ENCODE data around the gene HPSE2.

The HPSE2 gene

DNA sequence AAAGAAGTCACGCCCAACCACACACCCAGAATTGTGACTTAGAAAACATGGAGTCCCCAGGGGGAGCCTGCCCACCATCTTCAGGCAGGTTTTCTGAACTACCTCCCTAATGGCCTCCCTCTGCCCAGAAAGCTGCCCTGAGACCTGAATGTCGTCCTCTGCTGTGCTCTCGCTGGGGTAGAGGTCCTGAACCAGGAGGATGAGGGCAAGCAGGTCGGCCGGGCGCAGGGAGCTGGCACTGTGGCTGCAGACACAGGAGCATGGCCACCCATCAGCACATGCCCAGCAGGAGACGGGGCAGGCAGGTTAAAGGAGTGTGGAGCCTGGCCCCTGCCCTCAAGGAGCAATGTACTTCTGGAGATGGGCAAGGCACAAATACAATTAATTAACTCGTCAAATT lies 805.2 kb downstream of the HPSE2 start:
- DNase-seq (ENCODE audit: low read depth) = no peak

DNA sequence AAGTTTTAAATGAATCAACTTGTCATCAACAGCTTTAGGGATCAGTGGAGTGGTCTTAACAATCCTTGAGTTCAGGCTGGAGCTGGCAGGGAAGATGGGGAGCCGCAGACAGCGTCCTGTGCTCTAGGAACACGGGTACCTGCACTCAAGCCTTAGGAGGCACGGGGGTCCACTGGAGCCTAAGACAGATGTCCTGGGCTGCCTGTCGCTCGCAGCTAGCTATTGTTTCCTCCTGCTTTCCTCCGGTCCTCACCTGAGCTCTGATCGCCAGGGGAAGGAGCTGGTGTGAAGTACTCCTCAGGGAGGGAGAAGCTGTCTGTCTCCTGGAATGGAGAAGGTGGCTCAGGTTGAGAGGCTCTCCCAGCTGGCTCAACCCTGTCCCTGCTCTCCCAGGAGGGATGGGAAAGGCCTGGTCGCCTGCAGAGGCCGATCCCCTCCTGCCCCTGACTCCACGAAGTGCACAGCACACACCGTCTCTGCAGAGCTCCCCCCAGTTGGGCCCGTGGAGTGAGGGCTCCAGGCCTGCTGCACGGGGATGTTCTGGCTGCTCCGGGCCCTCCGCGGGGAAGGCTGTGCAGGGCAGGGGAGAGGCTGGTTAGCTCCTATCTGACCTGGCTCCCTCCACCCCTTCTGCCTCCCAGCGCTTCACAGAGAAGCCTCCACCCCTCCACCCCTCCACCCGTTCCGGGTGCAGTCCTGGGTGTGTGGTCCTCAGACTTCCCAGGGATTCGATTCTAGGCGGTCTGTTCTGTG lies 806.2 kb downstream of the HPSE2 start:
- DNase-seq (ENCODE audit: low read depth) = no peak

- no peak for DNase-seq (ENCODE audit: low read depth)
Observed at GRCh38 chr10:98427011-98427515, 808.6 kb downstream of the HPSE2 start.

DNA sequence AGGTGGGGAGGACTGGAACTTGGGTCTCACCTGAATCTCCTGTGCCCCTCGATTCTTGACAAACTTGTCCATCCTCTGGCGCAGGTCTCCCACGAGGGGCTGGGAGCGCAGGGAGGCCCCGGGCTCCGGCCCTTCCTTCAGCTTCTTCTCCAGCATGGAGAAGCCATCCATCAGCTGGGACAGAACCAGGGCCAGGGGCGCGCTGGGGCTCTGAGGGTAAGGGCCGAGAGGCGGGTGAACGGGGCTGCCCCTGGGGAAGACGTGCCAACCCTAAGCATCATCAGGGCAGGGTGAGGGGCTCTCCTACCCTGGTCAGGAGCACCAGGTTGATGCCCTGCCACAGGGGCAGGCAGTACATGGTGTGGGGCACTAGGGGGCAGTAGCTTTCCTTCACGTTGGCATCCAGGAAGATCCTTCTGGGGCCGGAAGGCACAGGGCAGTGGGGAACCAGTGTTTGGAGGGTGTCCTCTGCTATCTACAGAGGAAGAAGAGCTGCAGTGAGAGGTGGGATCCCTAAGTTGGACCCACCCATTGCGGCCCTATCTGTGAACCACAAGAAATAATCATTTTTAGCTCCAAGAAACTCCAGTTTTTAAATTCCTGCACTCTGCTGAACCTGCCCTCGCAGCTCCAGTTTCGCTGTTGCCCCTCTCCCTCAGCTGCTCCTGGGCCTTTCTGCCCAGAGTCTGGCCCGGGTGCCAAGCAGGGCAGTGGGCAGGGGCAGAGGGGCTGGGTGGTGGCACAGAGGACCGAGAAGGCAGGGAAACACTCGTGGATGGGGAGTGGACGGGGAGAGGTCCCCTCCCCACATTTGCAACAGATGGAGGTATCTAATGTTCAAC lies 809.9 kb downstream of the HPSE2 start:
- no peak for DNase-seq (ENCODE audit: low read depth)

- DNase-seq (ENCODE audit: low read depth) = no peak
Observed at GRCh38 chr10:98424295-98425254, 811.1 kb downstream of the HPSE2 start.

DNA sequence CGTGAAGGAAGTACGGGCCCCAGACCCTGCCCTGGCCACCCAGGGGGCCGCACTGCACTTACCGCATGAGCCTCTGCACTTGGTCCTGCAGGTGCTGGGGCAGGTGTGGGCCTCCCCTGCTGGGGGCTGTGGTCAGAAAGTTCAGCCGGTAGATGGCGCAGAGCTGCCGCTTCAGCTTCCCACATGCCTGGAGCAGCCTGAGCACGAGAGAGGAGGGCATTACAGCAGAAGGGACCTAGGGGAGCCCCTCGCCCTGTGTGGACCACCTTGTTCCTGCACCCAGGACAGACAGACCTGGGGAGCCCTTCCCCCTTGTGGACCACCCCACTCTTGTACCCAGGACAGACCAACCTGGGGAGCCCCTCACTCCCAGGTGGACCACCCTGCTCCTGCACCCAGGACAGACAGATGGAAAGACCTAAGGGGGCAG lies 811.9 kb downstream of the HPSE2 start:
- no peak for DNase-seq (ENCODE audit: low read depth)

DNA sequence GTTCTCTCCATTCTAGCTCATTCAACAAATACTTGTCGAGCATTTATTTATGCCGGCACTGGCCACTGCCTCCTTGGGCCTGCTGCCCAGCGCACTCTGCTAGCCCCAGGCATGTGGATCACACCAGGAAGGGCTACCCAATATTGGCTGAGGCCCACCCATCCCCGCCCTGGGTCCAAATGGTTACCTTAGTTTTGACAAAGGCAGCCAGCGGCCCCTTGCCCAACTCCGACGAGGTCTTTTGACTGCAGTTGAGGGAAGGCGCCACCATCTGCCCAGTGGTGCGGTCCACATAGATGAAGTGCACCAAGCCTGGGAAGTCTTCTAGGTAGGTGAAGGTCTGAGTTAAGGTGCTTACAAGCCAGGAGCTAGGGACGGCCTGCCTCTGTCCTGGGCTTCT lies 813.5 kb downstream of the HPSE2 start:
- DNase-seq (ENCODE audit: low read depth) = no peak

DNA sequence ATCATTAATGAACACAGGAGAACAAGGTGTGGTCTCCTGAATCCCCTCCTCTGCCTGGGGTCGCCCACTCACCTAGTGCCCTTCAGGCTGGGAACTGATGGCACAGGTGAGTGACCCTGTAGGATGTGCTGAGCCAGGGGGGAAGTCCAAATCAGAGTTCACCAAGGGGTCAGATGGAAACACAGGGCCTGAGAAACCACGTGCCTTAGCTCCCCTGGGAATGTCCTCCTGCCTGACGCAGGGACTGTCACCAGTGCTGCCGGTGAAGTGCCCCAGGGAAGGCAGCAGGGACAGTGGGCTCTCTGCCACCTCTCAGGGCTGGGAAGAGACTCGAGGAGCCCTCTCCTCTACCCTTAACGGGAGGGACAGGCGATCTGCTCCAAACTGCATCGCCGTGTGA lies 814.9 kb downstream of the HPSE2 start:
- no peak for DNase-seq (ENCODE audit: low read depth)

DNA sequence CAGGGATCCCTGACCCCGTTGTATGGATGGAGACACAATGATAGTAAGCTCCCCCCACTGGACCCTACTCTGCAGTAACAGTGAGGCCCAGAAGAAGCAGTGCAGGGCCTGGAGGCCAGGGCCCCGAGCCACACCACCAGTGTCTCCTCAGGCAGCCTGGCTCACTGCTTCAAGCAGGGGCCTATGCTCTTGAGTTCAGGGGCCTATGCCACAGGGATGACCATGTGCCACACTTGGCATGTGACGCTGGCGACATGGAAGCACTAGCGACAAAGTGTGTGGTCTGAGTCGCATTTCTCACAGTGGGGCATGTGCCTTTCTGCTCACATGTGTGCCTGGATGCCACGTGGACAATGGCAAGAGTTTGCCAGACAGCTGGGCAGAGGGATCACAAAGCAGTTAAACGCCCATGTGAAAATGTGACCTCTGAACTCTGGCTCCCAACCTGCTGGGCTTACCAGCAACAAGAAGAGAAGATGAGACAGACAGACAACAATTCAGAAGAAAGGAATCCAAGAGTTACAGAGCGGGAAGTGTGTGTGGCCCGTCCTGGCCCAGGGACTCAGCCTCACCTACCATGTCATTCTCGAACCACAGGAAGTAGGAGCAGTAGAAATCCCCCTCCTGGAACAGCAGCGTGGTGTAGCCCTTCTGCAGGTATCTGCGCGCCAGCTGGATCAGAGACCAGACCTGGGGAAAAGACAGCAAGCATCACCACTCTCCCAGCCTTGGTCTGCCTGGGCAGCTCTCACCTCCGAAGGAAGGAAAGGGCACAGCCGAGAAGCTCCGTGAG lies 816.0 kb downstream of the HPSE2 start:
- DNase-seq (ENCODE audit: low read depth) = no peak

- no peak for DNase-seq (ENCODE audit: low read depth)
Observed at GRCh38 chr10:98418665-98419468, 816.8 kb downstream of the HPSE2 start.

DNA sequence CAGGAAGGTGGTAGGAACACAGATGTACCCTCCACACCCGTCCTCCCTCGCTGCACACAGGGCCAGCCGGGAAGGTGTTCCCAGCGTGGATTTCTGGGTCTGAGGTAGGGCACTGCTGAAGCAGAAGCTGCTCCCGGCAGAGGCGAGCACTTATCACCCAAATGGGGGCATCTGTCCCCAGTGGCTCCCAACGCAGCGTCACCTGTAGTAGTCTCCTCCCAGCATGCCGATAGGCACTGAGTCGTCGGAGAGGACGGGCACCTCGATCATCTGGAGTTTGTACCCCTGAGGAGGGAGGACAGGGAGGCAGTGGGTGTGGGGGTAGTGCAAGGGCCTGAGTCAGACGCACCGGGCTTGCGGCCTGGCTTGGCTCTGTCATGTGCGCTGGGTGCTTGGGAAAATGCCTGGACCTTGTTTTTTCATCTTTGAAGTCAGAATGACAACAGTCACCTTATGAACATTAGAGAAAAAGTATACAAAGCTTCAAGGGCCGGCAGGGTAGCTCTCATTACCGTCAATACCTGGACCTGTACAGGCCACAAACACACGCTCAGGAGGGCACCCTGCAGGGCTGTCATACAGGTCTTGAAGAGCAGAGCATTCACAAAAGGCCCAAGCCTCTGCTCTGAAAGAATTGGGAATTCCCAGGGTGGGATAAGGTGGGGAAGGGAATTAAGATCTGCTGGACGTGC lies 817.5 kb downstream of the HPSE2 start:
- DNase-seq (ENCODE audit: low read depth) = no peak

DNA sequence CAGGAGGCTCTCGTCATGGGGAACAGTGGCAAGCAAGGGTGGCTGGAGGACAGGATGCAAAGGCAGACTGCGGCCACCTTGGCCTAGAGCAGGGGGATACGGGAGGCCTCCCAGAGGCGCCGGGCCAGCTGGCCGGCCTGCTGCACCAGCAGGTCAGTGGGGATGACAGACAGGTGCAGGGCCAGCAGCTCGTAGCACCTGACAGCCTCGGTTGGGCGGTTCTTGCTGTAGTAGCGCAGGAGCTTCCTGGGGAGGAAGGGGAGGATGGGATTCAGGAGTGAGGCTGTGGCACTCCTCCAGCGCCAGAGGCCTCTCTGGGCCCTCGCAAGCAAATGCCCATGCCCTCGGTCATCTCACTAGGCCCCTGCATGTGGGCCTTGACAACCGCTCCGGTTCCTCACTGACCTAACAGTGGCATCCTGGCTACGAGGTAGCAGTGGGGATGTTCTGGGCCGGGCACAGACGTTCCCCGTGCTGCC lies 818.1 kb downstream of the HPSE2 start:
- DNase-seq (ENCODE audit: low read depth) = no peak

GRCh38 chr10:98416606-98417388 lies 818.9 kb downstream of the HPSE2 start:
- DNase-seq (ENCODE audit: low read depth) = no peak

DNA sequence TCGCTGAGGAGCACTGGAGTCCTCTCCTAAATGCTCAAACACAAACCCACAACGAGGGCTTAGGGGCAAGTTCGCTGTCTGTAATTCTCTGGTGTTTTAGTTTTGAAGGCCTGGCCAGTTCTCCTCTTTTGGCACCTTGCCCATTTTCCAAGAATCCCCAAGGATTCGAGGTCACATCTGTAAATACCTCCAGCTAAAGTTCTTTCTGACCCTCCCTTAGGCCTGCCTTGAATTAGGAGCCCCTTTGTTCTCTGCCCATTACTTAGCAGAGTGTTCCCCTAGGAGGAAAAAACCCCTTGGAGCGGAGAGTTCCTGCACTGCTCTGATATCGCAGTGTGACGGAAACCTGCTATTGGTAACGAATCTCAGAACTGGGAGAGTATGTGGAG lies 819.9 kb downstream of the HPSE2 start:
- no peak for DNase-seq (ENCODE audit: low read depth)

GRCh38 chr10:98414932-98415730 lies 820.5 kb downstream of the HPSE2 start, which contains the start of gene PYROXD2:
Gene PYROXD2, minus strand, starts transcription at chr10:98415182. Its CDS starts 47 bp downstream, at chr10:98415135.
- DNase-seq (ENCODE audit: low read depth) = no peak

DNA sequence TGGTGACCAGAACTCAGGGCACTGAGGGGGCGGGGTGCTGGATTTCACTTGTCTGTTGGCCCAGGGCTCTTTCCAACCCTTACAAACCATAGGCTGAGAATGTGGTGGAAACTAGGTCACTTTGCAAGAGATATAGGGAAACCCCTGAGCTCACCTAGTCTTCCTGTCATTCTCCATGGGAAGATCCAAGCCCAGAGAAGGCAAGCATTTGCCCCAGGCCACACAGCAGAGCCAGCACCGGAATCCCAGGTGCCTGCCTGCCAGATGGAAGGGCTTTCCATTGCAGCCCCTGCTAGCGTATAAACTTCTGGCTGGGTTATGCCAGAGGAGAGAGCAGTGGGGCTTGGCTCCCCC lies 821.1 kb downstream of the HPSE2 start:
- DNase-seq (ENCODE audit: low read depth) = no peak

DNA sequence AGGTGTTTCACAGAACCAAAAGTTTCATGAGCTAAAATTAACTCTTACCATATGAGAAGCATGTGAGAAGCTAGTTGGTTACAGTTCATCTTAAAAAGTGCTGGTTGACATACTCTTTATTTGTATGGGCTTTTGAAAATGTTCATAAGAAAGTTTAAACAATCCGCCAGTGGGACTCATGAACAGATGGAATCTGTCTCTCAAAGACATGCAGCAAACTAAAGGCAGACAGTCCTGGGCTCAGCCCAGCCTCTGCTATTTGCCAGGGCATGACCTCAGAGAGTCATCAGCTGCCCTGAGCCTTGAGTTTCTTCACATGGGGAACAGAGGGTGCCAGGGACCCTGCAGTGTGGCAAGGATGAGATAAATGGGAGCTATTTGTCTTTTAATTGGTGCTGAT lies 823.9 kb downstream of the HPSE2 start:
- DNase-seq (ENCODE audit: low read depth) = no peak

GRCh38 chr10:98411166-98411565 lies 824.5 kb downstream of the HPSE2 start:
- no peak for DNase-seq (ENCODE audit: low read depth)

Data from stimulated activated CD8-positive, alpha-beta memory T cell treated with anti-CD3 and anti-CD28 coated beads, Interleukin-12 subunit alpha, Interleukin-12 subunit beta, amount 100 ng/mL, for 4 hours (primary cell).